ENCODE measurements around the gene U2AF2.

The U2AF2 gene

DNA sequence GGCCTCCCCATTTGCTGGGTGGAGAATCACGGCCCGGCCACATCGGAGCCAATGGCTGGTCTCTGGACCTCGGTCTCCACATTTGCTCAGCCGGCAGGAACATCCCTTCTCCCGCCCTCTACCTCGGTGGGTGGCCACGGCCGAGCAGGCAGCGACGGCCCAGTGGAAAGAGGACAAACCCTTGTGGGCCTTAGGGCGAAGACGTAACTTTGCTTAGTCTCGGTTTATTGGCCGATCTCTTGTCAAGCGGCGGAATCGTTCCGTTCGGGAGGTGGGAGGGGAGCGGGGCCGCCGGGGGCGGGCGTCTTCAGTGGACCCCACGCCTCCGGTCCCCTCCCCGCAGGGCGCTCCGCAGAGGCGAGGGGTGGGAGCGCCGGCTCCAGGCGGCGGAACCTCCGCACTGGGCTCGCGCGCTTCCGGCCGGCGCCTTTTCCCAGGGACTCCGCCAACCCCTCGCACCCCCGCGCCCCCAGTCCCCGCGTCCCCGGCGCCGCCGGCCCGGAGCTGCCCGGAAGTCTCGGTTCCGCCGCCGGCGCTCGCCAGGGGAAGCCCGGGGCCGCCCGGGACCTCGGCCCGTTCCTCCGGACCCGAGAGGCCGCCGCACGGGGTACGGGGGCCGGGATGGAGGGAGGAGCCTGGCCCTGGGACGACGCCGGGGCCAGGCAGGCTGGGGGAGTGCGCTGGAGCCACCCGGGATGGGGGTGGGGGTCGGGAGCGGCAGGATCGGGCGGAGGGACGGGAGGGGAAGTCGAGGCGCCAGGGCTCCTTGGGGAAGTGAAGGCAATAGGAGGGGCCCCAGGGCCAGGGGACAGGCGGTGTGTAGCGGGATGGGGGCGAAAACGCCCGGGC lies 14.0 kb upstream of the U2AF2 start, which contains the start of gene ZNF580:
TSS of gene ZNF580 (plus strand) at position 426 of the 849 bp plus-strand sequence. CDS start 1,507 bp downstream, outside the sequence.
- POLR2A ChIA-PET (ENCODE audit: low non-redundant PET): interaction anchor here (0.6 kb wide), 1 partner anchor 173 kb away, joined by 3 read pairs; no protein-coding TSS in a partner anchor
- peak; percentile 54 for DNase-seq (ENCODE audit: low spot score)
- TF ChIP-seq, protein P1, sequence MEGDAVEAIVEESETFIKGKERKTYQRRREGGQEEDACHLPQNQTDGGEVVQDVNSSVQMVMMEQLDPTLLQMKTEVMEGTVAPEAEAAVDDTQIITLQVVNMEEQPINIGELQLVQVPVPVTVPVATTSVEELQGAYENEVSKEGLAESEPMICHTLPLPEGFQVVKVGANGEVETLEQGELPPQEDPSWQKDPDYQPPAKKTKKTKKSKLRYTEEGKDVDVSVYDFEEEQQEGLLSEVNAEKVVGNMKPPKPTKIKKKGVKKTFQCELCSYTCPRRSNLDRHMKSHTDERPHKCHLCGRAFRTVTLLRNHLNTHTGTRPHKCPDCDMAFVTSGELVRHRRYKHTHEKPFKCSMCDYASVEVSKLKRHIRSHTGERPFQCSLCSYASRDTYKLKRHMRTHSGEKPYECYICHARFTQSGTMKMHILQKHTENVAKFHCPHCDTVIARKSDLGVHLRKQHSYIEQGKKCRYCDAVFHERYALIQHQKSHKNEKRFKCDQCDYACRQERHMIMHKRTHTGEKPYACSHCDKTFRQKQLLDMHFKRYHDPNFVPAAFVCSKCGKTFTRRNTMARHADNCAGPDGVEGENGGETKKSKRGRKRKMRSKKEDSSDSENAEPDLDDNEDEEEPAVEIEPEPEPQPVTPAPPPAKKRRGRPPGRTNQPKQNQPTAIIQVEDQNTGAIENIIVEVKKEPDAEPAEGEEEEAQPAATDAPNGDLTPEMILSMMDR (conservative IDR thresholded peaks at IDR 0.05; ENCODE audit: low read depth): no peak
- CTCF ChIA-PET: interaction anchor here (0.5 to 1.4 kb wide), 2 partner anchors 32 to 128 kb away, joined by 3 to 4 read pairs; no protein-coding TSS in a partner anchor
- peak within 1 kb of the TSS; percentile 96 for H3K27ac ChIP-seq

DNA sequence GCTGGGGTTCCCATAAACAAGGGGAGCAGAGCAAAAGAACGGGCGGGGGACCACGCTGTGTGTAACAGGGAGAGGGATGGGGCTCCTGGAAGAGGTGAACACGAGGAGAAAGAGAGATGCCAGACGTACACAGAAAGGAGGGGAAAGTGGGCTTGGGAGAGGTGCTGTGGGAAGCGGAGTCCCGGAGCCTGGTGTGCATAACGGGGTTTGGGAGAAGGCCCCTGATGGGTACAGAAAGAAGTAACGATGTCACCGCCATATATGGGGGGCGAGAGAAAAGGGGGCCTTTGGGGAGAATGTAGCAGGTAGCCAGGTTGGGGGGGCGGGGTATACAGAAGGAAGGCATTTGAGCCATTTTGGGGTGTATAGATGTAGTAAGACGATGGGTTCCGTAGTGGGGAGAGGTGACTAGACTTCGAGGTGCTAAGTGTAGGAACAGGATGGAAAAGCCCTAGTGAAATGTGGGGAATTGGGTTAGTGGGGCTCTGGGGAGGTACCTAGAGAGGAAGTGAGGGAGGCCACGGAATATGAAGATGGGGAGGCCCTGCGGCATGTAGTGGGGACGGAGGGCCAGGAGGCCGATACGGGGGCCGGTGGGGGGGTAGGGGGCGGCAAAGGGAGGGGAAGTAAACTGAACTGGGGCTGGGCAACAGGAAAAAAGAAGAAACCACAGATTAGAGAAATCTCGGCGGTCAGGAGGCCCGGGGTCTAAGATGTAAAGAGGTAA lies 13.2 kb upstream of the U2AF2 start:
- TF ChIP-seq, protein P1 (conservative IDR thresholded peaks at IDR 0.05; ENCODE audit: low read depth): no peak
- ChIA-PET POLR2A (ENCODE audit: low non-redundant PET) (interaction anchor here (0.6 kb wide), 1 partner anchor 174 kb away, joined by 3 read pairs; no protein-coding TSS in a partner anchor), CTCF (no interaction called here)
- DNase-seq (ENCODE audit: low spot score): no peak
- H3K27ac ChIP-seq: peak overlapping the region; percentile 96

DNA sequence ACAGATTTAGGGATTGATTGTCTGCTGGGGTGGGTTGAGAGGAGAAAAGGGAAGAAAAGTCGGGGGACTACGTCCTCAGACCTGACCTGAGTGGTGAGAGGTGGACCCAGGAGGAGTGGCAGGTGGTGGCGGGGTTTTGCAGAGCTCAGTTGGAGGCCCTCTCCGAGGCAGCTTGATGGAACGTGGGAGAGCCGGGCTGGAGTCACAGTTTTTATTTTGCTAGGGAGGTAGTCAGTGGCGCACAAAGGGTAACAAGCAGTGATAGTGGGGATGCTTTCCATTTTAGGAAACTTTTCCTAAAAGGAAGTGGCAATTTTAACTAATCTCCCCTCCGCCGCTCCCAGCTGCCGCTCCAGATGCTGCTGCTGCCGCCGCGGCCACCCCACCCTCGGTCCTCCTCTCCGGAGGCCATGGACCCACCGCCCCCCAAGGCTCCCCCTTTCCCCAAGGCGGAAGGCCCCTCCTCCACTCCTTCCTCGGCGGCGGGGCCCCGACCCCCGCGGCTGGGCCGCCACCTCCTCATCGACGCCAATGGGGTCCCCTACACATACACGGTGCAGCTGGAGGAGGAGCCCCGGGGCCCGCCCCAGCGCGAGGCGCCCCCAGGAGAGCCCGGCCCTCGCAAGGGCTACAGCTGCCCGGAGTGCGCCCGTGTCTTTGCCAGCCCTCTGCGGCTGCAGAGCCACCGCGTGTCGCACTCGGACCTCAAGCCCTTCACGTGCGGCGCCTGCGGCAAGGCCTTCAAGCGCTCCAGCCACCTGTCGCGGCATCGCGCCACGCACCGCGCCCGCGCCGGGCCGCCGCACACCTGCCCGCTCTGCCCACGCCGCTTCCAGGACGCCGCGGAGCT lies 12.5 kb upstream of the U2AF2 start:
- CTCF ChIA-PET: interaction anchor here (0.6 kb wide), 1 partner anchor 44 kb away, joined by 4 read pairs; no protein-coding TSS in a partner anchor
- TF ChIP-seq, protein P1 (conservative IDR thresholded peaks at IDR 0.05; ENCODE audit: low read depth): no peak
- no peak for DNase-seq (ENCODE audit: low spot score)
- POLR2A ChIA-PET (ENCODE audit: low non-redundant PET): interaction anchor here (0.6 kb wide), 1 partner anchor 12 kb away, joined by 3 read pairs; the partner anchor contains the start of gene U2AF2
- peak overlapping the region; percentile 96 for H3K27ac ChIP-seq

DNA sequence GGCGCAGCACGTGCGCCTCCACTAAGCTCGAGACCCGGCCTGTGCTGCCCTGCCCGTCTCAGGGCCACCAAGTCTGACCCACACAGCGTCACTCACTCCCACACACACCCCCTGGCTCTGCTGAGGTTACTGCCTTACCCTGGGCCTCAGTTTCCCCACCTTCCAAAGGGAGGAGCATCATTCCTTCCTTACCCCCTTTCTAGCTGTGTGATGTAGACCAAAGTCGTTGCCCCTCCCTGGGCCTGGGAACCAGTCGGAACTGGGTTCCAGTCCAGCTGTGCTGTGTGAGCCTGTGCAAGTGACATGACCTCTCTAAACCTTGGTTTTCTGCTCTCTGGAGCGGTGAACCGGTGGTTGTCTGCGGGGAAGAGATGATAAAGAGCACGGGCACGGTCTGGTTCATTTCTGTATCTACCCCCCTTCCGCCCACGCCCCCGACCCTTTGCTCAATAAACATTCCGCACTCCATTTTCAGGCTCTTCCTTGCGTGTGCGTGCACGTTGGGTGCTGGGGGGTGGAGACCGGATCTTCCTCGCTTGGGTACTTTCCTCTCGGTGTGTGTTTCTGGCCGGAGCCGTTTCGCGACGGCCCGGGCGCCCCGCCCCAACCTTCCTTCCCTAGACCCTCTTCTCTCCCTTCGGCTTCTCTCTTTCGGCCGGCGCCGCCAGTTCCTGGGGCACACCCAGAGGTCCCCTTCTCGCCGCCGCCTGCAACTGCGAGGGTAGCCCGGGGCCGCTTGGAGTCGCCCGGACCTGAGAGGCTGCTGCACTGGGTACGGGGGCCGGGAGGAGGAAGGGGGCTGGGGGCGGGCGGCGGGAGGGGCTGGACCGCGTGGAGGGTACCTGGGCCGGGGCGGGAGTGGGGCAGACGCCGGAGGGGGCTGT lies 11.6 kb upstream of the U2AF2 start, which contains the start of gene ZNF581:
TSS of gene ZNF581 (plus strand) at position 647 of the 884 bp plus-strand sequence. CDS start 923 bp downstream, outside the sequence.
- CTCF ChIA-PET: interaction anchor here (0.6 kb wide), 1 partner anchor 44 kb away, joined by 4 read pairs; no protein-coding TSS in a partner anchor
- POLR2A ChIA-PET (ENCODE audit: low non-redundant PET): interaction anchor here (0.6 kb wide), 1 partner anchor 11 kb away, joined by 3 read pairs; the partner anchor contains the start of gene U2AF2
- peak; percentile 83 for DNase-seq (ENCODE audit: low spot score)
- TF ChIP-seq, protein P1 (conservative IDR thresholded peaks at IDR 0.05; ENCODE audit: low read depth): no peak
- peak within 1 kb of the TSS; percentile 96 for H3K27ac ChIP-seq

DNA sequence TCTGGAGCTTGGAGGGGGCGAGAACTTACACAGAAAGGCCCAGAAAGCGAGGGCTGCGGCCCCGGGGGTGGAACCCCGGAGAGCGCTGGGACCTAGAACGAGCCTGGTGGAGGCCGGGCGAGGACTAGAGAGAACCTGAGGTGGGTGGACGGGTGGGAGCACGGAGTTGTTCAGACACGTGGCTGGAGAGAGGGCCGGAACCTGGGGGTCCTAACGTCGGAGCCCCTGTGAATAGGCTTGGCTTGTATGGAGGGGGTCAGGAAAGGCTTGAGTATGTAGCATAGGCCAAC lies 11.0 kb upstream of the U2AF2 start:
- peak overlapping the region; percentile 96 for H3K27ac ChIP-seq
- TF ChIP-seq, protein P1 (conservative IDR thresholded peaks at IDR 0.05; ENCODE audit: low read depth): no peak
- POLR2A ChIA-PET (ENCODE audit: low non-redundant PET): no interaction called here
- DNase-seq (ENCODE audit: low spot score): no peak
- CTCF ChIA-PET: no interaction called here

All from RWPE1 (cell line).